Measurements from ENCODE around the gene TAOK1. TPM values are rescaled to one million over a fixed set of nuclear protein-coding genes. Genes with fewer than 3 reads are reported as not detected.

Gene TAOK1
- total RNA-seq, 1 experiment from 2014 or later, result 87.7 TPM

GRCh38 chr17:29434550-29434949 is 44.4 kb downstream of the TAOK1 start:
- Mint-ChIP-seq H3K4me3 (ENCODE audit: unreplicated experiment) (no peak overlapping the region), H3K27me3 (ENCODE audit: insufficient read depth, unreplicated experiment) (no peaks in the 10 kb centered on the region), H3K4me1 (ENCODE audit: low read depth, unreplicated experiment) (peaks cover 7% of the 10 kb centered on the region), H3K36me3 (ENCODE audit: insufficient read depth, unreplicated experiment) (peaks cover 13% of the 10 kb centered on the region), H3K27ac (ENCODE audit: unreplicated experiment) (no peak overlapping the region), H3K9me3 (ENCODE audit: unreplicated experiment) (no peaks in the 10 kb centered on the region)
- H3K27me3 ChIP-seq (replicated peaks; ENCODE audit: control insufficient read depth, insufficient read depth, low read length), result no peaks in the 10 kb centered on the region
- no TSS peak for BruUV-seq (replicated peaks)
- no peak overlapping the region for H3K4me3 ChIP-seq (ENCODE audit: low read depth, low read length)
- no peaks in the 10 kb centered on the region for H3K9me3 ChIP-seq
- no peaks in the 10 kb centered on the region; the same call in none of the 2 replicates for H3K36me3 ChIP-seq (ENCODE audit: control insufficient read depth, insufficient read depth, low read length)
- ChIA-PET CTCF (no interaction called here), POLR2A (interaction anchor here (0.6 kb wide), 1 partner anchor 132 kb away, joined by 3 read pairs; no protein-coding TSS in a partner anchor)
- H3K4me1 ChIP-seq, result peaks cover 10% of the 10 kb centered on the region; the same call in 1 of the 2 replicates
- intact Hi-C loops (cut with micrococcal nuclease; ENCODE audit: unreplicated experiment), result no loop called here
- no peak for TF ChIP-seq CTCF (IDR thresholded peaks at IDR 0.05; ENCODE audit: insufficient read depth in 1 of 2, low read depth in 1 of 2, low read length in 1 of 2, severe bottlenecking in 1 of 2, unreplicated experiment in 1 of 2)
- no peak for DNase-seq

GRCh38 chr17:29442451-29442850 is 52.3 kb downstream of the TAOK1 start:
- Histone ChIP-seq H3K4me1 (no peaks in the 10 kb centered on the region), H3K9me3 (no peaks in the 10 kb centered on the region), H3K4me3 (ENCODE audit: low read depth, low read length) (no peak overlapping the region), H3K36me3 (ENCODE audit: control insufficient read depth, insufficient read depth, low read length) (peaks cover 2% of the 10 kb centered on the region), H3K27me3 (replicated peaks; ENCODE audit: control insufficient read depth, insufficient read depth, low read length) (no peaks in the 10 kb centered on the region)
- H3K4me3 Mint-ChIP-seq (ENCODE audit: unreplicated experiment), result no peak overlapping the region
- no peaks in the 10 kb centered on the region for H3K27me3 Mint-ChIP-seq (ENCODE audit: insufficient read depth, unreplicated experiment)
- intact Hi-C loops (cut with micrococcal nuclease; ENCODE audit: unreplicated experiment), result no loop called here
- no peak for TF ChIP-seq CTCF (IDR thresholded peaks at IDR 0.05; ENCODE audit: insufficient read depth in 1 of 2, low read depth in 1 of 2, low read length in 1 of 2, severe bottlenecking in 1 of 2, unreplicated experiment in 1 of 2)
- ChIA-PET POLR2A (no interaction called here), CTCF (no interaction called here)
- peaks cover 34% of the 10 kb centered on the region for H3K36me3 Mint-ChIP-seq (ENCODE audit: insufficient read depth, unreplicated experiment)
- no TSS peak for BruUV-seq (replicated peaks)
- H3K9me3 Mint-ChIP-seq (ENCODE audit: unreplicated experiment), result no peaks in the 10 kb centered on the region
- H3K4me1 Mint-ChIP-seq (ENCODE audit: low read depth, unreplicated experiment), result peaks cover 16% of the 10 kb centered on the region
- no peak for DNase-seq
- no peak overlapping the region for H3K27ac Mint-ChIP-seq (ENCODE audit: unreplicated experiment)

- TF ChIP-seq CTCF (IDR thresholded peaks at IDR 0.05; ENCODE audit: insufficient read depth in 1 of 2, low read depth in 1 of 2, low read length in 1 of 2, severe bottlenecking in 1 of 2, unreplicated experiment in 1 of 2), result no peak
- intact Hi-C loops (cut with micrococcal nuclease; ENCODE audit: unreplicated experiment), result no loop called here
- no peak for DNase-seq
- Mint-ChIP-seq H3K27me3 (ENCODE audit: insufficient read depth, unreplicated experiment) (no peaks in the 10 kb centered on the region), H3K9me3 (ENCODE audit: unreplicated experiment) (no peaks in the 10 kb centered on the region), H3K4me3 (ENCODE audit: unreplicated experiment) (no peak overlapping the region), H3K4me1 (ENCODE audit: low read depth, unreplicated experiment) (peaks cover 16% of the 10 kb centered on the region), H3K36me3 (ENCODE audit: insufficient read depth, unreplicated experiment) (peaks cover 39% of the 10 kb centered on the region), H3K27ac (ENCODE audit: unreplicated experiment) (no peak overlapping the region)
- POLR2A ChIA-PET, result interaction anchor here (0.6 kb wide), 1 partner anchor 52 kb away, joined by 3 read pairs; no protein-coding TSS in a partner anchor
- no peaks in the 10 kb centered on the region for H3K4me1 ChIP-seq
- no peak overlapping the region for H3K4me3 ChIP-seq (ENCODE audit: low read depth, low read length)
- no peaks in the 10 kb centered on the region for H3K27me3 ChIP-seq (replicated peaks; ENCODE audit: control insufficient read depth, insufficient read depth, low read length)
- H3K36me3 ChIP-seq (ENCODE audit: control insufficient read depth, insufficient read depth, low read length), result peaks cover 2% of the 10 kb centered on the region
- no peaks in the 10 kb centered on the region for H3K9me3 ChIP-seq
- BruUV-seq (replicated peaks), result no TSS peak
- CTCF ChIA-PET, result no interaction called here
Measured at GRCh38 chr17:29443041-29443739, 53.0 kb downstream of the TAOK1 start.
